ENCODE results near the gene PTDSS2. TPM values are rescaled to one million over a fixed set of nuclear protein-coding genes. Genes with fewer than 3 reads are reported as not detected.

The PTDSS2 gene
- total and polyA plus RNA-seq, 9 of the 15 experiments (the other 6 are each of a cell fraction or from before 2014, with no cell fraction given) = 0.45 to 53.9 (median 17.2) TPM

- no peak overlapping the region for H2AFZ ChIP-seq (ENCODE audit: low read depth, low read length)
- no peaks in the 10 kb centered on the region for H4K20me1 ChIP-seq (replicated peaks; ENCODE audit: control insufficient read depth, insufficient read depth, low read length)
- no peaks in the 10 kb centered on the region for H3K36me3 ChIP-seq (ENCODE audit: control insufficient read depth, insufficient read depth, low read length)
- H3K4me2 ChIP-seq (ENCODE audit: insufficient read depth, low read length) = no peak overlapping the region
- ATAC-seq = no peak
- no peak overlapping the region for H3K27ac ChIP-seq (ENCODE audit: extremely low read depth, low read depth, low read length)
- no peak for DNase-seq (ENCODE audit: extremely low read depth in 1 of 4, low spot score in 3 of 4)
- BruUV-seq (replicated peaks) = no TSS peak
- H3K4me1 ChIP-seq (replicated peaks in 1 of 2; ENCODE audit: control insufficient read depth in 2 of 2, insufficient read depth in 2 of 2, low read length in 2 of 2) = peaks cover 5 to 62% of the 10 kb centered on the region in 2 experiments; a peak in 4 of 5 replicates
- H3K9me1 ChIP-seq (ENCODE audit: control insufficient read depth, insufficient read depth, low read length) = no peaks in the 10 kb centered on the region
- CTCF ChIA-PET (ENCODE audit: low intra/inter-chr PET ratio) = interaction anchor here (2.7 kb wide), 1 partner anchor 79 kb away, joined by 25 read pairs; no protein-coding TSS in a partner anchor
- H3K4me3 ChIP-seq = no peak overlapping the region
- H3K9me3 ChIP-seq (replicated peaks; ENCODE audit: control insufficient read depth, insufficient read depth, low read depth, low read length) = peaks cover 4% of the 10 kb centered on the region; the same call in 1 of the 2 replicates
- intact Hi-C loops (cut with micrococcal nuclease) = loop anchor here (5.0 kb wide), 1 partner anchor 78 kb away; no protein-coding TSS in a partner anchor
- H3K79me2 ChIP-seq (ENCODE audit: control insufficient read depth, insufficient read depth, low read length) = no peaks in the 10 kb centered on the region
- no peaks in the 10 kb centered on the region for H3K27me3 ChIP-seq (ENCODE audit: control insufficient read depth in 2 of 2, insufficient read depth in 2 of 2, low read length in 2 of 2)
- POLR2A ChIA-PET = interaction anchor here (0.6 to 2.0 kb wide), 6 partner anchors 10 to 152 kb away, joined by 3 to 13 read pairs (median 4); partner anchors contain the start of gene PTDSS2
- in situ Hi-C loops (cut with MboI) = no loop called here
- no peak for FAIRE-seq
- WGBS (ENCODE audit: insufficient coverage, low coverage, missing lambda C conversion rate) = 68% methylated on average over 22 of the region's 23 CpGs
- H3K9ac ChIP-seq (ENCODE audit: insufficient read depth in 1 of 2, low read depth in 2 of 2, low read length in 2 of 2) = peak overlapping the region in 1 of 2 experiments; percentile 67; a peak in 2 of 4 replicates
- TF ChIP-seq MCM3 (IDR thresholded peaks at IDR 0.05) = no peak
- TF ChIP-seq, protein P1, sequence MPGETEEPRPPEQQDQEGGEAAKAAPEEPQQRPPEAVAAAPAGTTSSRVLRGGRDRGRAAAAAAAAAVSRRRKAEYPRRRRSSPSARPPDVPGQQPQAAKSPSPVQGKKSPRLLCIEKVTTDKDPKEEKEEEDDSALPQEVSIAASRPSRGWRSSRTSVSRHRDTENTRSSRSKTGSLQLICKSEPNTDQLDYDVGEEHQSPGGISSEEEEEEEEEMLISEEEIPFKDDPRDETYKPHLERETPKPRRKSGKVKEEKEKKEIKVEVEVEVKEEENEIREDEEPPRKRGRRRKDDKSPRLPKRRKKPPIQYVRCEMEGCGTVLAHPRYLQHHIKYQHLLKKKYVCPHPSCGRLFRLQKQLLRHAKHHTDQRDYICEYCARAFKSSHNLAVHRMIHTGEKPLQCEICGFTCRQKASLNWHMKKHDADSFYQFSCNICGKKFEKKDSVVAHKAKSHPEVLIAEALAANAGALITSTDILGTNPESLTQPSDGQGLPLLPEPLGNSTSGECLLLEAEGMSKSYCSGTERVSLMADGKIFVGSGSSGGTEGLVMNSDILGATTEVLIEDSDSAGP (CRISPR knock-in tag; IDR thresholded peaks at IDR 0.05) = no peak
- TF ChIP-seq ZNF347 (CRISPR knock-in tag; IDR thresholded peaks at IDR 0.05; ENCODE audit: low read depth) = no peak
- TF ChIP-seq TAF9B (IDR thresholded peaks at IDR 0.05; ENCODE audit: partially characterized antibody) = no peak
- no peak for TF ChIP-seq NONO (IDR thresholded peaks at IDR 0.05; ENCODE audit: low read depth in 2 of 2, low read length in 1 of 2)
- no peak for TF ChIP-seq CCNT2 (IDR thresholded peaks at IDR 0.05; ENCODE audit: borderline replicate concordance, extremely low read depth, insufficient read length, low read depth, low read length)
- TF ChIP-seq TCF7L2 (IDR thresholded peaks at IDR 0.05; ENCODE audit: low read depth, low read length) = no peak
- TF ChIP-seq POLR2H (tag; IDR thresholded peaks at IDR 0.05; ENCODE audit: low read depth) = no peak
- no peak for TF ChIP-seq FOXP1 (CRISPR knock-in tag; IDR thresholded peaks at IDR 0.05)
- no peak for TF ChIP-seq SP1 (CRISPR knock-in tag; IDR thresholded peaks at IDR 0.05)
- no peak for TF ChIP-seq ZBED1 (IDR thresholded peaks at IDR 0.05)
- TF ChIP-seq, protein P2, sequence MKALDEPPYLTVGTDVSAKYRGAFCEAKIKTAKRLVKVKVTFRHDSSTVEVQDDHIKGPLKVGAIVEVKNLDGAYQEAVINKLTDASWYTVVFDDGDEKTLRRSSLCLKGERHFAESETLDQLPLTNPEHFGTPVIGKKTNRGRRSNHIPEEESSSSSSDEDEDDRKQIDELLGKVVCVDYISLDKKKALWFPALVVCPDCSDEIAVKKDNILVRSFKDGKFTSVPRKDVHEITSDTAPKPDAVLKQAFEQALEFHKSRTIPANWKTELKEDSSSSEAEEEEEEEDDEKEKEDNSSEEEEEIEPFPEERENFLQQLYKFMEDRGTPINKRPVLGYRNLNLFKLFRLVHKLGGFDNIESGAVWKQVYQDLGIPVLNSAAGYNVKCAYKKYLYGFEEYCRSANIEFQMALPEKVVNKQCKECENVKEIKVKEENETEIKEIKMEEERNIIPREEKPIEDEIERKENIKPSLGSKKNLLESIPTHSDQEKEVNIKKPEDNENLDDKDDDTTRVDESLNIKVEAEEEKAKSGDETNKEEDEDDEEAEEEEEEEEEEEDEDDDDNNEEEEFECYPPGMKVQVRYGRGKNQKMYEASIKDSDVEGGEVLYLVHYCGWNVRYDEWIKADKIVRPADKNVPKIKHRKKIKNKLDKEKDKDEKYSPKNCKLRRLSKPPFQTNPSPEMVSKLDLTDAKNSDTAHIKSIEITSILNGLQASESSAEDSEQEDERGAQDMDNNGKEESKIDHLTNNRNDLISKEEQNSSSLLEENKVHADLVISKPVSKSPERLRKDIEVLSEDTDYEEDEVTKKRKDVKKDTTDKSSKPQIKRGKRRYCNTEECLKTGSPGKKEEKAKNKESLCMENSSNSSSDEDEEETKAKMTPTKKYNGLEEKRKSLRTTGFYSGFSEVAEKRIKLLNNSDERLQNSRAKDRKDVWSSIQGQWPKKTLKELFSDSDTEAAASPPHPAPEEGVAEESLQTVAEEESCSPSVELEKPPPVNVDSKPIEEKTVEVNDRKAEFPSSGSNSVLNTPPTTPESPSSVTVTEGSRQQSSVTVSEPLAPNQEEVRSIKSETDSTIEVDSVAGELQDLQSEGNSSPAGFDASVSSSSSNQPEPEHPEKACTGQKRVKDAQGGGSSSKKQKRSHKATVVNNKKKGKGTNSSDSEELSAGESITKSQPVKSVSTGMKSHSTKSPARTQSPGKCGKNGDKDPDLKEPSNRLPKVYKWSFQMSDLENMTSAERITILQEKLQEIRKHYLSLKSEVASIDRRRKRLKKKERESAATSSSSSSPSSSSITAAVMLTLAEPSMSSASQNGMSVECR (CRISPR knock-in tag; IDR thresholded peaks at IDR 0.05) = no peak
- TF ChIP-seq MYC (IDR thresholded peaks at IDR 0.05; ENCODE audit: low read depth, low read length) = no peak
- TF ChIP-seq MYC (CRISPR knock-in tag; IDR thresholded peaks at IDR 0.05; ENCODE audit: borderline replicate concordance, low read depth) = no peak
- no peak for TF ChIP-seq RHOXF2B (CRISPR knock-in tag; conservative IDR thresholded peaks at IDR 0.05)
- no peak for TF ChIP-seq SMAD4 (CRISPR knock-in tag; conservative IDR thresholded peaks at IDR 0.05)
- no peak for TF ChIP-seq ADNP (tag; IDR thresholded peaks at IDR 0.05)
Measured at GRCh38 chr11:439315-440064, 10.6 kb upstream of the PTDSS2 start.
